ENCODE results near the gene OGFOD3. TPM values are rescaled to one million over a fixed set of nuclear protein-coding genes. Genes with fewer than 3 reads are reported as not detected.

OGFOD3 gene
- total and polyA plus RNA-seq, 9 of the 15 experiments (the other 6 are each of a cell fraction or from before 2014, with no cell fraction given), result 0.69 to 44.7 (median 18.9) TPM

- TF ChIP-seq ZBTB1 (CRISPR knock-in tag; IDR thresholded peaks at IDR 0.05; ENCODE audit: borderline replicate concordance, low read depth) (peak; percentile 34; the same call in 1 of the 2 replicates), ZBTB26 (CRISPR knock-in tag; IDR thresholded peaks at IDR 0.05) (no peak), RHOXF2B (CRISPR knock-in tag; conservative IDR thresholded peaks at IDR 0.05) (no peak), MCM2 (IDR thresholded peaks at IDR 0.05; ENCODE audit: low read depth) (no peak), CREB1 (IDR thresholded peaks at IDR 0.05) (peak; percentile 49; the same call in 1 of the 2 replicates), CREB1 (CRISPR knock-in tag; IDR thresholded peaks at IDR 0.05) (no peak), SPI1 (IDR thresholded peaks at IDR 0.05; ENCODE audit: borderline replicate concordance, low read depth, low read length) (no peak), ZNF507 (tag; conservative IDR thresholded peaks at IDR 0.05) (no peak), PPARD (CRISPR knock-in tag; IDR thresholded peaks at IDR 0.05) (no peak), TEAD4 (IDR thresholded peaks at IDR 0.05; ENCODE audit: low read length) (no peak), TEAD4 (CRISPR knock-in tag; IDR thresholded peaks at IDR 0.05; ENCODE audit: borderline replicate concordance) (no peak), ZNF398 (CRISPR knock-in tag; IDR thresholded peaks at IDR 0.05) (no peak), BCLAF1 (IDR thresholded peaks at IDR 0.05; ENCODE audit: borderline replicate concordance in 1 of 2, control insufficient read depth in 1 of 2, low read depth in 2 of 2, low read length in 1 of 2) (no peak), MTA1 (IDR thresholded peaks at IDR 0.05; ENCODE audit: borderline replicate concordance) (no peak), KLF16 (IDR thresholded peaks at IDR 0.05) (no peak), ZNF274 (IDR thresholded peaks at IDR 0.05; ENCODE audit: borderline replicate concordance, low read depth, low read length) (no peak), SIRT6 (IDR thresholded peaks at IDR 0.05; ENCODE audit: low read depth, low read length) (no peak), SNRNP70 (optimal IDR thresholded peaks at IDR 0.05; ENCODE audit: low read depth, low read length) (no peak), MIER1 (IDR thresholded peaks at IDR 0.05; ENCODE audit: low read depth) (no peak), KLF13 (tag; IDR thresholded peaks at IDR 0.05; ENCODE audit: borderline replicate concordance, low read depth) (0 out of 2 replicates have a peak, but pooled peaks have one; percentile 54), CBX2 (IDR thresholded peaks at IDR 0.05; ENCODE audit: insufficient read depth, low read length, poor library complexity, severe bottlenecking) (no peak), ZFX (CRISPR knock-in tag; IDR thresholded peaks at IDR 0.05) (peak; percentile 78), PTTG1 (tag; IDR thresholded peaks at IDR 0.05; ENCODE audit: low read depth) (no peak)
Observed at GRCh38 chr17:82450357-82451106, 32.1 kb upstream of the OGFOD3 start, which contains the start of gene CYBC1 (continued).
